Ishikawa (cell line): ENCODE measurements around the gene GATAD2B.

ENCODE experiments used
- CEBPB ChIP-seq: IDR thresholded peaks from 2 replicates; pipeline ENCODE4 v1.6.1; 2012
- CREB1 ChIP-seq: IDR thresholded peaks from 2 replicates; pipeline ENCODE4 v1.6.1; 2012; ENCODE audit warnings: low read depth
- EP300 ChIP-seq: IDR thresholded peaks from 2 replicates; pipeline ENCODE4 v1.6.1; 2012; ENCODE audit warnings: borderline replicate concordance
- FOXM1 ChIP-seq: IDR thresholded peaks from 2 replicates; pipeline ENCODE4 v1.6.1; 2012; ENCODE audit warnings: low read depth, borderline replicate concordance
- MAX ChIP-seq: IDR thresholded peaks from 2 replicates; pipeline ENCODE4 v1.6.1; 2012
- RAD21 ChIP-seq: IDR thresholded peaks from 2 replicates; pipeline ENCODE4 v1.6.1; 2012; ENCODE audit warnings: low read depth
- REST ChIP-seq: IDR thresholded peaks from 2 replicates; pipeline ENCODE4 v1.6.1; 2012; ENCODE audit warnings: low read depth, mild to moderate bottlenecking
- TAF1 ChIP-seq: IDR thresholded peaks from 2 replicates; pipeline ENCODE4 v1.6.1; 2012; ENCODE audit warnings: low read depth, mild to moderate bottlenecking
- TCF12 ChIP-seq: IDR thresholded peaks from 2 replicates; pipeline ENCODE4 v1.6.1; 2012; ENCODE audit warnings: low read depth
- TEAD4 ChIP-seq: IDR thresholded peaks from 2 replicates; pipeline ENCODE4 v1.6.1; 2012
- USF1 ChIP-seq: IDR thresholded peaks from 2 replicates; pipeline ENCODE4 v1.6.1; 2012
- YY1 ChIP-seq: IDR thresholded peaks from 2 replicates; pipeline ENCODE4 v1.6.1; 2012; ENCODE audit warnings: low read depth
- ZBTB7A ChIP-seq: IDR thresholded peaks from 2 replicates; pipeline ENCODE4 v1.6.1; 2012; ENCODE audit warnings: low read depth

Gene GATAD2B

GRCh38 chr1:153763365-153764225, 159.2 kb downstream of the GATAD2B start:
- no peak for TF ChIP-seq TAF1
- no peak for TF ChIP-seq CEBPB
- TF ChIP-seq TCF12 = no peak
- no peak for TF ChIP-seq USF1
- TF ChIP-seq CREB1 = no peak
- TF ChIP-seq YY1 = no peak
- TF ChIP-seq MAX = no peak
- no peak for TF ChIP-seq TEAD4
- TF ChIP-seq REST = no peak
- TF ChIP-seq FOXM1 = no peak
- TF ChIP-seq EP300 = no peak
- TF ChIP-seq ZBTB7A = no peak

- TF ChIP-seq CREB1 (no peak), RAD21 (no peak)
These were observed 162.3 kb downstream of the GATAD2B start for GRCh38 chr1:153760440-153760839.
